Central memory CD8-positive, alpha-beta T cell (primary cell): ENCODE results near the gene SLC16A9.
"Not testable (repeated sequence)": the region's sequence is repeated elsewhere in the genome, so short reads cannot be mapped to it uniquely, and the experiment has no call there.

Experiments
- ATAC-seq: fragments of 150-1000 bp; cut with Tn5 transposase; replicated peaks from 2 replicates; pipeline ENCODE4 v1.10.0; 2022; ENCODE audit warnings: mild to moderate bottlenecking, moderate FRiP score, moderate number of reproducible peaks; ENCODE audit not compliant: poor library complexity, severe bottlenecking; ENCODE audit errors: extremely low read depth
- DNase-seq, 2 donors: peaks; one replicate each; pipeline ENCODE4 v3.0.0; 2021; ENCODE audit warnings: low spot score in 2 of 2
- H3K27ac Mint-ChIP-seq: one replicate; pipeline ENCODE4 v1.8.0; 2022; ENCODE audit warnings: low read depth, mild to moderate bottlenecking, moderate library complexity, mixed read lengths
- H3K27me3 Mint-ChIP-seq: one replicate; pipeline ENCODE4 v1.8.0; 2022; ENCODE audit warnings: mixed read lengths
- H3K36me3 Mint-ChIP-seq: one replicate; pipeline ENCODE4 v1.8.0; 2022; ENCODE audit warnings: mild to moderate bottlenecking, moderate library complexity, mixed read lengths; ENCODE audit not compliant: insufficient read depth
- H3K4me1 Mint-ChIP-seq: one replicate; pipeline ENCODE4 v1.8.0; 2022; ENCODE audit warnings: mixed read lengths
- H3K4me3 Mint-ChIP-seq: one replicate; pipeline ENCODE4 v1.8.0; 2022; ENCODE audit warnings: mild to moderate bottlenecking, moderate library complexity, mixed read lengths
- H3K9me3 Mint-ChIP-seq: one replicate; pipeline ENCODE4 v1.8.0; 2022; ENCODE audit warnings: mixed read lengths

Gene SLC16A9

DNA sequence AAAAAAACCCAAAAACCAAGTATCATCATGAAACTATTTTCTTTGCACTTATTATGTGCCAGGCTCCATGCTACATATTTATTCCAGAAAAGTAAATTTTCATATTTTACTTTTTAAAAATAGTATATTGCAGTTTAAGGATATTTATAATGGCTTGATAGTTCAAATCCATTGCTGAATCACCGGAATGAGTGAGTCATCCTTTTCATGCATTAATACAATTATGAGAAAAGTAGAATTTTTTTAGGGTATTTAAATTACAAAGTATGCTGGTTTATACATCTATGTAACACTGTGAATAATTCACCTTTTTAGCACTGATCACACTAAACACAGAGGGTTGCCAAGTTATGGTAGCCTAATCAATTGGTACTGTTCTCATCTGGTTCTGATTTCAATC is 54.3 kb downstream of the SLC16A9 start:
- peaks cover 6% of the 10 kb centered on the region for H3K4me1 Mint-ChIP-seq
- H3K4me3 Mint-ChIP-seq: no peak overlapping the region
- peaks cover 41% of the 10 kb centered on the region for H3K27me3 Mint-ChIP-seq
- no peaks in the 10 kb centered on the region for H3K36me3 Mint-ChIP-seq
- no peak for DNase-seq
- no peak for ATAC-seq
- peaks cover 9% of the 10 kb centered on the region for H3K9me3 Mint-ChIP-seq
- no peak overlapping the region for H3K27ac Mint-ChIP-seq

DNA sequence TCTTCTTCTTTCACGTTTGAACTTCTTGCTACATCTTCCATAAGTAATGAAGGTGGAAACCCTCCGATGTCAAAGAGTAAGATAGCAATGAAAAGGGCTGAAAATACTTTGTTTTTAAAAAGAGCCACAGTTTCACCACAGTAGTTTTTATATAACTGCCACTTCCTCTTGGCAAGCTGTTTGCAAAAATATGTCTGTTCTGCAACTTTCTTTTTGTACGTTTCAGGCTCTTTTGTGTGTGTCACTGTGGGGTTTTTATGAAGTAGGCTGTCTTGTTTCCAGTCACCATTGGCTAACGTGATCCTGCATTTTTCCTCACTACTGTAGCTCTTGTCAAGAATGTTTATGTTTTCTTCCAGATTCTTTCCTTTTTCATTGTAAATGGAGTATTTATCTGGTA is 55.6 kb downstream of the SLC16A9 start:
- H3K27ac Mint-ChIP-seq: no peak overlapping the region
- DNase-seq: no peak
- H3K4me1 Mint-ChIP-seq: peaks cover 6% of the 10 kb centered on the region
- no peak for ATAC-seq
- H3K4me3 Mint-ChIP-seq: no peak overlapping the region
- no peaks in the 10 kb centered on the region for H3K36me3 Mint-ChIP-seq
- H3K9me3 Mint-ChIP-seq: no peaks in the 10 kb centered on the region
- peaks cover 28% of the 10 kb centered on the region for H3K27me3 Mint-ChIP-seq

DNA sequence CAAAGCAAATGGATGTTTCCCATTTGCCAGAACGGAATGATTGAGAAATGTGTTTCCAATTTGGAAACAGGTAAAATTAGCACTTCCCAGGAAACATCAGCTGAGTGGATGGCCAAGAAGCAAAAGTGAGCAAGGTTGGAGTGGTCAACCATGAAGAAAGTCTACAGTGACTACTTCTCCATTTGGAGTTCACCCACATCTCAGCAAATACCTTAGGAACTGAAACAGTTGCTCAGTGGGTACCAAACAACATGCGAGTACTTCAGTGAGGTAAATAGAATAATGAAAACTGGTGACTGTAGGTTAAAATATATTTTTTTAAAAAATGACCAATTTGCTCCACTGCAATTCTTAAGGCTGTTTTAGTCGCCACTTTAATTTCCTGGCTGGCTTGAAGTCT is 57.7 kb downstream of the SLC16A9 start:
- H3K4me1 Mint-ChIP-seq: peaks cover 6% of the 10 kb centered on the region
- DNase-seq (no peak), ATAC-seq (no peak)
- H3K36me3 Mint-ChIP-seq: no peaks in the 10 kb centered on the region
- H3K9me3 Mint-ChIP-seq: no peaks in the 10 kb centered on the region
- H3K27ac Mint-ChIP-seq: no peak overlapping the region
- H3K4me3 Mint-ChIP-seq: no peak overlapping the region
- H3K27me3 Mint-ChIP-seq: peaks cover 8% of the 10 kb centered on the region

DNA sequence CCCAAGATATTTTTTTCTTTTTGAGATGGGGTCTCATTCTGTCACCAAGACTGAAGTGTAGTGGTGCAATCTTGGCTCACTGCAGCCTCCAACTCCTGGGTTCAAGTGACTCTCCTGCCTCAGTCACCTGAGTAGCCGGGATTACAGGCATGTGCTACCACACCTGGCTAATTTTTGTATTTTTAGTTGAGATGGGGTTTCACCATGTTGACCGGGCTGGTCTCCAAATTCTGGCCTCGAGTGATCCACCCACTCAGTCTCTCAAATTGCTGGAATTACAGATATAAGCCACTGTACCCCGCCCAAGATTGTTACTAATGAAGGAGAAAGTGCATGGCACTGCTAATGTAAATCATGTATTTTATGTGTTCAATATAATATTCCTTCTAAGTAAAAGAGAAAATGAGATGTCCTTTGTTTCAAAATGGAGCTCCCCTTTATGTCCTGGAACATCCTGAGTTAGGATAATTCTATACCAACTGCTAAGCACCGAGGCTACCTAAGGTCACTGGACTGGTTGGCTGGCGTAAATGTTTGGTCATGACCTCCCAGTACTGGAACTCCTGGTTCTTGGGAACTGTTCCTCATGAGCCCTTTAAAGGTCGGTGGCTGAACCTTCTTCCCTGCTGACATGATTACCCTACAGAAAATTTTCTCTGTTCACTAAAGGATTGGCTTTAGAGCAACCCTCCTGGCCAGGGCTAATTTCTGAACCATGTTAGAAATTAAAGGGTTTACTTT is 59.9 kb downstream of the SLC16A9 start:
- Mint-ChIP-seq H3K27me3 (peaks cover 18% of the 10 kb centered on the region), H3K4me1 (peaks cover 6% of the 10 kb centered on the region), H3K9me3 (peaks cover 8% of the 10 kb centered on the region), H3K36me3 (no peaks in the 10 kb centered on the region), H3K27ac (no peak overlapping the region), H3K4me3 (no peak overlapping the region)
- no peak for DNase-seq
- ATAC-seq: no peak

DNA sequence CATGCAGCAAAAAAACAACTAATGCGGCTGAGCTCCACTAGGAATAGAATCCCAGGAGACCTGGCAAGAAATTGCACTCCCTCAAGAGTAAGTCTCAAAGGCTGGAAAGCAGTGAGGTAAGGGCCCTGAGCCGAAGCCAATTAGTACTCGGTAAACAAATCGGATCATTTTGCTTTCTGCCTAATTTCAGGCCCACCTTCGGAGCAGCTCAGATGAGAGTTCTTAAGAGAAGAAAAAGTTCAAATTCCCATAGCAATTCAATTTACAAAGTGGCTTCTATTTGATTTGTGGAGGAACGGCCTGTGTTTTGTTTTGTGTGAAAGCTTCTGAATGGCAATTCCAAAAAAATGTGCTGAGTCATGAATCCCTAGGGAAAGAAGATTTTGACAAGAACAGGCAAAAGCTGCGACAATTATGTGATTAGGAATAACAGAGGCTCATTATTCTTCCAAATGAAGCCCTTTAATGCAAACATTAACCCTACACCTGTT is 60.9 kb downstream of the SLC16A9 start:
- H3K4me3 Mint-ChIP-seq: no peak overlapping the region
- H3K4me1 Mint-ChIP-seq: peaks cover under 1% of the 10 kb centered on the region
- ATAC-seq (no peak), DNase-seq (no peak)
- no peak overlapping the region for H3K27ac Mint-ChIP-seq
- H3K9me3 Mint-ChIP-seq: peaks cover 12% of the 10 kb centered on the region
- H3K36me3 Mint-ChIP-seq: no peaks in the 10 kb centered on the region
- peaks cover 20% of the 10 kb centered on the region for H3K27me3 Mint-ChIP-seq

DNA sequence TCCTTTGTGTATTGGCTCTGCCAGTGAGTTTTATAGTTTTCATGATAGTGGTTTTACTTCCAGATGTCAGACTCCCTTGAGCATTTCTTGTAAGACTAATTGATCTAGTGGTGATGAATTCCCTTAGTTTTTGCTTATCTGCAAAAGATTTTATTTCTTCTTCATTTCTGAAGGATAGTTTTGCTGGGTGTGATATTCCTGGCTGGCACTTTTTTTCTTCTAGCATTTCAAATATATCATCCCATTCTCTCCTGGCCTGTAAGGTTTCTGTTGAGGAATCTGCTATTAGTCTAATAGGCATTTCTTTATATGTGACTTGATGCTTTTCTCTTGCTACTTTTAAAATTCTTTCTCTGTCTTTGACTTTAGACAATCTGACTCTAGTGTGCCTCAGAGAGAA is 64.8 kb downstream of the SLC16A9 start:
- Mint-ChIP-seq H3K4me3 (no peak overlapping the region), H3K36me3 (no peaks in the 10 kb centered on the region), H3K9me3 (peaks cover 12% of the 10 kb centered on the region), H3K27me3 (peaks cover 12% of the 10 kb centered on the region), H3K4me1 (no peaks in the 10 kb centered on the region), H3K27ac (no peak overlapping the region)
- no peak for DNase-seq
- ATAC-seq: no peak

DNA sequence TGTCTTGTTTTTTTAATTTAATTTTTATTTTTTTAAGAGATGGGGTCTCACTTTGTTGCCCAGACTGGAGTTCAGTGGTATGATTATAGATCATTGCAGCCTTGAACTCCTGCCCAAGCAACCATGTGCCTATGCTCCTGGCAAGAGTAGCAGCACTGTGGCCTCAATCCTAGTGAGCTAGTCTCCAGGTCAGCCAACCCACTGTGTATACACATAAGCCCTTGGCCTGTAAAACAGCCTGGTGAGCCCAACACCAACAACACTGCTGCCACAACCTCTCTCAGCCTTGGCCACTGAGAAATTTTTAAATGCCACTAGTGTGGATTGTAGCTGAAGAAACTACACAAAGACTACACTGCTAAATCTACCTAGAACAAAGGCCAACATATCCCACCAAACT is 68.0 kb downstream of the SLC16A9 start:
- Mint-ChIP-seq H3K9me3 (peaks cover 12% of the 10 kb centered on the region), H3K27me3 (peaks cover 12% of the 10 kb centered on the region)
- not testable (repeated sequence) for ATAC-seq, H3K4me3 Mint-ChIP-seq, H3K4me1 Mint-ChIP-seq, H3K27ac Mint-ChIP-seq, H3K36me3 Mint-ChIP-seq, DNase-seq

DNA sequence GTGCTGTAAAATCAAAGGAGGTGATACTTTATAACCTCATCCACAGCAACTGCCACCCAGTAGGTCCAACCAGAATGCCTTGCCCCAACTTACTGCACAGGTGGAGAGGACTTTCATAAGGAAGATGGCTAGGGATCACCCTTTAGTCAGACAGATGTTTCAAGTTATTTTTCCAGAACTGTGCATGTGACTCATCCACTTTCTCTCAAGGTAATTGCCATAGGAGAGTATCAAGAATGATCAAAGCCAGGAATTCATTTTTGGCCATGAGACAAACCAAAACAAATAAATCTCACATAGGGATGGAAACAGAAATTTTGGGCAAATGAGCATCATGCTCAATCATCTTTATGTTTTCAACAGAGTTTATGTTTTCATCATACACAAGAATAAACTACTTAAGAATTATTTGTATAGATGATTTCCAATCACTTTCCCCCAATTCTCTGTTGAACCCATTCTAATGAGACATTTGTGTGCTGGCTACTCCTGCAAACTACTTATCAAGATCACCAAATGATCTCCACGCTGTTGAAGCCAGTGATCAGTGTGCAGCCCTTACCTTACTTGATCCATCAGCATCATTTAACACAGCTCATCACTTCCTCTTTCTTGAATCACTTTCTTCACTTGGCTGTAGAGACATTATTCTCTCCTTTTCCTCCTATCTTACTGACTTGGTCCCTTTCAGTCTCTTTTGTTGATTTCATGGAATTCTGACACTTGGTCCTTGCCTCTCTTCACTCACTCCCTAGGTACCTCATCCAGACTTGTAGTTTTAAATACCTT is 74.0 kb downstream of the SLC16A9 start:
- Mint-ChIP-seq H3K36me3 (no peaks in the 10 kb centered on the region), H3K27me3 (peaks cover 6% of the 10 kb centered on the region), H3K27ac (no peak overlapping the region), H3K9me3 (no peaks in the 10 kb centered on the region), H3K4me1 (no peaks in the 10 kb centered on the region), H3K4me3 (no peak overlapping the region)
- no peak for DNase-seq
- ATAC-seq: no peak

DNA sequence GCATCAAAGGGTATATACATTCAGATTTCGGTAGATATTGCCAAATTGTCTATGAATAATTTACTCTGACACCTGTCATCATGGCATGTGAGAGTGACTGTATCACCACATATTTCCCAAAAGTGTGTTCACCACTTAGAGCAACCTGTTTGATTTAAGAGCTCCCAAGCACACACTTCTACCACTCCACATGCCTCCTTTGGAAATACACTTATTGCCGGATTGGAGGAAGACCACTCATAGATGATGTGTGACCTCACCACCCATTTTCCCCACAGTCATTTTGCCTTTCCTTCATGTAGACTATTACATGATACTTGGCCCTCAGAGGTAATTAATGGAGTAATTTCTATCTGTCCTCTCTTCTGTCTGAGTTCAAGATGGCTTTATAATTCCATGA is 75.5 kb downstream of the SLC16A9 start:
- no peak for ATAC-seq
- Mint-ChIP-seq H3K9me3 (no peaks in the 10 kb centered on the region), H3K27ac (no peak overlapping the region), H3K36me3 (no peaks in the 10 kb centered on the region), H3K27me3 (peaks cover 11% of the 10 kb centered on the region), H3K4me1 (no peaks in the 10 kb centered on the region), H3K4me3 (no peak overlapping the region)
- DNase-seq: no peak

DNA sequence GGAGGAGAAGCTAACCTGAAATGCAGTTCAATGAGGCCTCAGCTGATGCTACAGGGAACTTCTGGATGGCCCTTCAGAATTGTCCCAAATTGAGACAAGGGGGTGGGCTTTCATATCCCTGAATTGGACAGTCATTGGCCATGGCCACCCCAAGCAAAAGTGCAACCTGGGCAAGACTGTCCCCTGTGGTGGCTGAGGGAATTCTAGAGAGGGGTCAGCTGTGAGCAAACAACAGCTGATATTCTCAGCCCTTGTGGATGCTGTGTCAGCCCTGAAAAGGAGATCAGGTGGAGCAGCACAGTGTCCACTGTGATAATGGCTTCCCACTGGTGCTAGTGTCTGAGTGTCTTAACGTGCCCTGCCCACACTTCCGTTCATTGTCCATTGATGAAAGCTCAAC is 76.6 kb downstream of the SLC16A9 start:
- no peak for DNase-seq
- Mint-ChIP-seq H3K9me3 (no peaks in the 10 kb centered on the region), H3K36me3 (no peaks in the 10 kb centered on the region)

DNA sequence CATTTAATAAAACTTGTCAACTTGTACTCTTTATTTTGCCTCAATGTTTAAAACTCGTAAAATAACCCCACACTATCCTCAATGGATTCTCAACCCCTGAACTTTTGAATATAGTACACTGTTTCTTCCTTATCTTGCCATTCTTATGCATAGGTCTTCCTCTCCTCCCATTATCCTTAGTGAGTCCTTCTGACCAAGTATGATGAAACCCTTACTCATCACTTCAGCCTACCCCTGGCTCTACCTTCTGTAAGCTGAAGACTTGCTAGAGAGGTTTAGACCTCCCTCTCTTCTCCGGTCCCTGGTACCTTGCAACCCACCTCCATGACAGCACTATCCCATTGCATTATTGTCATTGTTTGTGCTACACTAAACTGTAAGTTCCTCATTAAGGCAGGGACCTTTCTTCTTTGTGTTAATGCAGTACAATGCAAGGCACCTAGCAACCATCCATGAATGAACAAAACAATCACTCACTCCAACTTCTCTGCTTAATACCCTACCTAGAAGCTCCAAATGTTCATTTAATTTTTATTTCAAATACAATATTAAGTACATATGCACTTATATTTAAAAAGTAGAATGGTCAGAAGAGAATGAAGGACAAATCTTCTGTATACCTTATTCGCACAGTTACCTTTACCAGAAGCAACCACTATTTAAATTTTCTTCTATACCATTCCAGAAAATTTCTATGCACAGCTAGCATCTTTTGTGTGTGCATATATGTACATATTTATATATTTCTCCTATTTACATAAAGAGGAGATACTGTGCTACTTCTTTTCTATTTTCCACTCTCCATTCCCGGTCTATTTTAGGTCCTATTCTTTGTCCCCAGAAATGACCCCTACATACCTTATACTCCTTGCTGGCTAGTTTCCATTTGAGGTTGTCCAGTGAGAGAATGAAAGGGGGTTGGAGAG is 77.5 kb downstream of the SLC16A9 start:
- DNase-seq: no peak
- no peaks in the 10 kb centered on the region for H3K4me1 Mint-ChIP-seq
- no peaks in the 10 kb centered on the region for H3K9me3 Mint-ChIP-seq
- no peak for ATAC-seq
- H3K36me3 Mint-ChIP-seq: peaks cover 3% of the 10 kb centered on the region
- H3K4me3 Mint-ChIP-seq: no peak overlapping the region
- H3K27ac Mint-ChIP-seq: no peak overlapping the region
- H3K27me3 Mint-ChIP-seq: peaks cover 20% of the 10 kb centered on the region

More for the DNA sequence above, 76.6 kb downstream of the SLC16A9 start:
- Mint-ChIP-seq H3K27me3 (peaks cover 20% of the 10 kb centered on the region), H3K27ac (no peak overlapping the region), H3K4me3 (no peak overlapping the region), H3K4me1 (no peaks in the 10 kb centered on the region)
- ATAC-seq: no peak

DNA sequence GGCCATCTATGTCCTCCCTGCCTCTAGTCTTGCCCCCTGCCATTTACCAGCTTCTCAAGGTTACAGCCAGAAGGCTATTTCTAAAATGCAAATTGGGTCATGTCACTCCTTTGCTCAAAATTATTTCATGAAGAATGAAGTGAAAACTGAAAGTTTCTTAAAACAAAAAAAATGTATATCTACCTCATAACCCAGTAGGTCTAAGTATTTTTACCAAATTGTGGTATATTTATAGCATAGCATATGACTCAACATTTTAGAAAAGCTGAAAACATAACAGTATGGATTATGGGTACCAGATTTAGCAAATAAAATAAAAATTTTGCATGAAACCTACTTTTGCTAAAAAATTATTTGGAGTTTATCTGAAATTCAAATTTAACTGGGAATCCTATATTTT is 78.4 kb downstream of the SLC16A9 start:
- Mint-ChIP-seq H3K27me3 (peaks cover 20% of the 10 kb centered on the region), H3K4me3 (no peak overlapping the region), H3K36me3 (peaks cover 3% of the 10 kb centered on the region), H3K9me3 (no peaks in the 10 kb centered on the region), H3K4me1 (peaks cover 1% of the 10 kb centered on the region), H3K27ac (no peak overlapping the region)
- DNase-seq: no peak
- ATAC-seq: no peak
